ENCODE data around the gene TEX54.

The TEX54 gene

GRCh38 chr11:62782753-62783152 lies 49.9 kb downstream of the TEX54 start:
- DNase-seq, result no peak

Data from NCI-H526 (cell line).